ENCODE data around the gene NOTCH4. TPM values are rescaled to one million over a fixed set of nuclear protein-coding genes. Genes with fewer than 3 reads are reported as not detected.

NOTCH4 gene
- total RNA-seq, 1 donor from 2014 or later, result 0.26 TPM

DNA sequence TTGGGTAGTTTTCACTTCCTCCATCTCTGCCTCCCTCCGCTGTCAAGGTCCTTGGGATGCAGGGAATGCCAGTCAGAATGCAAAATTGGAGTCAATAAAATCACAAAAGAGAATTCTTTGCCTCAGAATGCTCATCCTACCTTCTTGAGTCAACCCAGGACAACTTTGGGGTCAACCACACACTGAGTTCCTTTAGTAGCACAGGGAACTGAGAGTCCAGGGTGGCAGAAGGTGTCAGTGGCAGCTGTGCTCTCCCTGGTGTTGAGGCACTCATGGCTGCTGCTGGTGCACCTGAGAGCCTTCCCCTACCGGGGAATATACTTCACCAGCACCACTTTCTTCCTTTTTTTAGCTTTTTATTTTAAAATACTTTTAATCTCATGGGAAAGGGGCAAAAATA, 829 bp upstream of the NOTCH4 start:
- H3K27me3 ChIP-seq (ENCODE audit: control insufficient read depth, insufficient read depth, low read length), result no peaks in the 10 kb centered on the region
- no peaks in the 10 kb centered on the region for H3K36me3 ChIP-seq (ENCODE audit: control insufficient read depth, insufficient read depth, low read length)
- FAIRE-seq (no peak), DNase-seq (ENCODE audit: low read depth) (no peak)
- TF ChIP-seq, protein P1, sequence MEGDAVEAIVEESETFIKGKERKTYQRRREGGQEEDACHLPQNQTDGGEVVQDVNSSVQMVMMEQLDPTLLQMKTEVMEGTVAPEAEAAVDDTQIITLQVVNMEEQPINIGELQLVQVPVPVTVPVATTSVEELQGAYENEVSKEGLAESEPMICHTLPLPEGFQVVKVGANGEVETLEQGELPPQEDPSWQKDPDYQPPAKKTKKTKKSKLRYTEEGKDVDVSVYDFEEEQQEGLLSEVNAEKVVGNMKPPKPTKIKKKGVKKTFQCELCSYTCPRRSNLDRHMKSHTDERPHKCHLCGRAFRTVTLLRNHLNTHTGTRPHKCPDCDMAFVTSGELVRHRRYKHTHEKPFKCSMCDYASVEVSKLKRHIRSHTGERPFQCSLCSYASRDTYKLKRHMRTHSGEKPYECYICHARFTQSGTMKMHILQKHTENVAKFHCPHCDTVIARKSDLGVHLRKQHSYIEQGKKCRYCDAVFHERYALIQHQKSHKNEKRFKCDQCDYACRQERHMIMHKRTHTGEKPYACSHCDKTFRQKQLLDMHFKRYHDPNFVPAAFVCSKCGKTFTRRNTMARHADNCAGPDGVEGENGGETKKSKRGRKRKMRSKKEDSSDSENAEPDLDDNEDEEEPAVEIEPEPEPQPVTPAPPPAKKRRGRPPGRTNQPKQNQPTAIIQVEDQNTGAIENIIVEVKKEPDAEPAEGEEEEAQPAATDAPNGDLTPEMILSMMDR (IDR thresholded peaks at IDR 0.05; ENCODE audit: insufficient read depth, low read length, severe bottlenecking), result no peak
- no peak overlapping the region for H3K4me3 ChIP-seq (ENCODE audit: low read depth, low read length)

DNA sequence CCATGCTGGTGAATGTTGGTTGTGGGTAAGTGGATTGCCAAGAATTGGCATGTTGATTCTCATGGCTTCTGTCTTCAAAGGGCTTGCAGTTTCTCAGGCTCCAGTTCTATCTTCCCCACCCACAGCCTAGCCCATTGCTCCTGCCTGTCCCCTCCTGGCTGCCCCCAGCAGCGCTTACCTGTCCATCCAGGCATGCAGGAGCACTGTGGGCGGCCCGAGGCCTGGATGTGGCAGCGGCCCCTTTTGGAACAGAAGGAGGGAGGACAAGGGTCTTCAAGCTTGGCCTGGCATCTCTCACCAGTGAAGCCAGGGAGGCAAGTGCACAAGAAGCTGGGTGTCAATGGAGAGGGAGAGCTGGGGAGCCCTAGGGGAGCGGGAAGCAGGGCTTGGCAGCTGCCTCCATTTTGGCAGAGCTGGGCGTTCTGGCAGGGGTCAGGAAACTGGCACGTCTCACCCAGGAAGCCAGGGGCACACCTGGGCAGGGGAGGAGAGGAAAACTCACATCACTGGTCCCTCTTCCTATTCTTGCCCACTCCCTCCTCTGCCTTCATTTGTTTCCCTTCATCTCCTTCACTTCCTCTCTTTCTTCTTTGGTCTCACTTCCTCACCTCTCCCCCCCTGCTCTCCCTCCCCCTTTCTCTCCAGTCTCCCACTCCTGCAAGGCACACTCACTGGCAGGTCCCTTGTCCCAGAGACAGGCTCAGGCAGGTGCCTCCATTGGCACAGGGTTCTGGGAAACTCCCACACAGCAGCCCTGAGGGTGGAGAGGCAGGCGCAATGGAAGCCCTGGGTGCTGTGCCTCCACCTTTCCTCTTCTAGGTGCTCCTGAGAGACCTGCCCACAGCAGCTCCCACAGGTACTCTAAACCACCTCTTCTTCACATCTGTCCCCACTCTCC, 1.3 kb downstream of the NOTCH4 start:
- TF ChIP-seq, protein P1 (IDR thresholded peaks at IDR 0.05; ENCODE audit: insufficient read depth, low read length, severe bottlenecking), result no peak
- FAIRE-seq (no peak), DNase-seq (ENCODE audit: low read depth) (peak; percentile 52)
- Histone ChIP-seq H3K4me3 (ENCODE audit: low read depth, low read length) (no peak overlapping the region), H3K27me3 (ENCODE audit: control insufficient read depth, insufficient read depth, low read length) (no peaks in the 10 kb centered on the region), H3K36me3 (ENCODE audit: control insufficient read depth, insufficient read depth, low read length) (no peaks in the 10 kb centered on the region)

DNA sequence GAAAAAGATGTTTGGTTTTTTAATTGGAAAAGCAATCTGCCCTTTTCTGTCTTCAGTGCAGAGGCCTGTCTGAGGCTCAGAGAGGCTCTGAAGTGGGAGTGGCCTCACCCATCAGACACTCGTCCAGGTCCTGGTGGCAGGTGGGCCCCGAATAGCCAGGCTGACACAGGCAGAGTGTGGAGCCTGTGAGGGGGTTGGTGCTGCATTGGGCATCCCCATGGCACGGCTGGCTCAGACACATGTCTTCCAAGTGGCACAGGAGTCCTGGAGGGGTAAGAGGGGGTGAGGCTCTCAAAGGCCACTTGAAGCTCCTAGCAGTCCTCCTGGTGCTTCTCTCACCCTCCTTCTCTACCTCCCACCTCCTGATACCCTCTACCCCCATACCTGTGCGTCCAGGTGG, 3.8 kb downstream of the NOTCH4 start:
- FAIRE-seq (no peak), DNase-seq (ENCODE audit: low read depth) (no peak)
- H3K4me3 ChIP-seq (ENCODE audit: low read depth, low read length), result no peak overlapping the region
- H3K27me3 ChIP-seq (ENCODE audit: control insufficient read depth, insufficient read depth, low read length), result no peaks in the 10 kb centered on the region
- no peaks in the 10 kb centered on the region for H3K36me3 ChIP-seq (ENCODE audit: control insufficient read depth, insufficient read depth, low read length)
- TF ChIP-seq, protein P1 (IDR thresholded peaks at IDR 0.05; ENCODE audit: insufficient read depth, low read length, severe bottlenecking), result no peak

DNA sequence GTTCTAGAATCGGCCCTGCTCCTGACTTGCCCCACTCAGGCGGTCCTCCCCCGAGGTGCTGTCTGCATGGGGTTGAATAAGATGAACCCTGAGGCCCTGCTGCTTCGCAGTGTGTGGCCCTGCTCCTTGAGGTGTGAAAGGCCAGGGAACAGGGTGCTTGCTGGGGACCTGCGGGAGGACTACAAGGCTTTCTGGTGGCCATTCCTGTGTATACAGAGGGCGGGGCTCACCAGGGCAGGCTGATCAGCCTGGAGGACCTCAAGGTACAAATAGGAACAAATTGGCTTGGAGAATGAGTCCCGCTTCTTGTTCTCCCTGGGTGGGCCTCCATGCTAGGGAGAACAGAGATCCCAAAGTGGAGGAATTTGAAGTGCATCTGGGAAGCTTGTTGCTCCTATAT, 5.7 kb downstream of the NOTCH4 start:
- no peak for DNase-seq (ENCODE audit: low read depth)

DNA sequence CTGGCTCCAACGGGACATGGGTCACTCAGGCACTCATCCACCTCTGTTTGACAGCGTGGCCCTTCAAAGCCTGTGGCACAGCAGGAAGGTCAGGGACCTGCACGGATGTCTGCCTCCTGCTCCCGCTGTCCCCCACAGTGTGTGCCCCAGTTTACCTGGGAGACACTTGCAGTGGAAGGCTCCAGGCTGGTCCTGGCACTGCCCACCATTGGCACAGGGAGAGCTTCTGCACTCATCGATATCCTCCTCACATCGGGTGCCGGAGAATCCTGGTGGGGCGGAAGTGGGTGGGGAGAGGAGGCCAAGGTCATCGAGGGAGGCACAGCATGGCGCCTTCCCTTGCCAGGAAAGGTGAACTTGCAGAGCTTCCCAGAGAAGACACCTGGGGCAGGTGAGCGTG, 6.9 kb downstream of the NOTCH4 start:
- no peak overlapping the region for H3K4me3 ChIP-seq (ENCODE audit: low read depth, low read length)
- no peaks in the 10 kb centered on the region for H3K36me3 ChIP-seq (ENCODE audit: control insufficient read depth, insufficient read depth, low read length)
- TF ChIP-seq, protein P1 (IDR thresholded peaks at IDR 0.05; ENCODE audit: insufficient read depth, low read length, severe bottlenecking), result no peak
- no peak for FAIRE-seq
- DNase-seq (ENCODE audit: low read depth), result no peak
- no peaks in the 10 kb centered on the region for H3K27me3 ChIP-seq (ENCODE audit: control insufficient read depth, insufficient read depth, low read length)

More for the DNA sequence above, 5.7 kb downstream of the NOTCH4 start:
- no peak for FAIRE-seq
- H3K36me3 ChIP-seq (ENCODE audit: control insufficient read depth, insufficient read depth, low read length), result no peaks in the 10 kb centered on the region
- TF ChIP-seq, protein P1 (IDR thresholded peaks at IDR 0.05; ENCODE audit: insufficient read depth, low read length, severe bottlenecking), result no peak
- no peaks in the 10 kb centered on the region for H3K27me3 ChIP-seq (ENCODE audit: control insufficient read depth, insufficient read depth, low read length)
- no peak overlapping the region for H3K4me3 ChIP-seq (ENCODE audit: low read depth, low read length)

Measured in bronchial epithelial cell (primary cell).